H1 (cell line): ENCODE data around the gene POU2F2. TPM values are rescaled to one million over a fixed set of nuclear protein-coding genes. Genes with fewer than 3 reads are reported as not detected.

Experiments used
- CTCF ChIA-PET: fragments of 300-600 bp; sonication (Branson Sonifier 250); formaldehyde crosslinking; loops from one replicate; lab custom pipeline; 2021; ENCODE audit not compliant: partially characterized antibody; lab: Charles Lee
- POLR2A ChIA-PET: fragments of 300-600 bp; sonication (Branson Sonifier 250); formaldehyde crosslinking; loops from one replicate; lab custom pipeline; 2021; ENCODE audit warnings: inconsistent platforms; ENCODE audit not compliant: partially characterized antibody; lab: Charles Lee
- DNase-seq, 2 experiments: peaks; one replicate each; pipeline versions ENCODE4 v3.0.0 to v3.0.0-alpha.2; 2010 to 2022; ENCODE audit warnings: low spot score in 2 of 2, low read depth in 1 of 2, mixed read lengths in 1 of 2
- FAIRE-seq: peaks from 2 replicates; lab custom pipeline; 2011; peaks lifted over from hg19 to GRCh38; lab: Jason Lieb, UNC
- H2AFZ ChIP-seq: 2 replicates; pipeline ENCODE4 v1.8.1; 2012; ENCODE audit warnings: low read length, inconsistent platforms
- H2AK5ac ChIP-seq: 2 replicates; pipeline ENCODE4 v1.6.1; 2013; ENCODE audit warnings: low read depth, low read length
- H2BK120ac ChIP-seq: replicated peaks from 2 replicates; pipeline ENCODE3; 2013; ENCODE audit warnings: low read depth, low read length, inconsistent platforms
- H2BK12ac ChIP-seq: 2 replicates; pipeline ENCODE4 v1.6.1; 2013; ENCODE audit warnings: low read depth, low read length
- H2BK15ac ChIP-seq: 2 replicates; pipeline ENCODE4 v1.6.1; 2013; ENCODE audit warnings: low read length
- H2BK20ac ChIP-seq: 2 replicates; pipeline ENCODE4 v1.6.1; 2013; ENCODE audit warnings: low read length
- H2BK5ac ChIP-seq: 2 replicates; pipeline ENCODE4 v1.6.1; 2013; ENCODE audit warnings: low read depth, low read length
- H3K14ac ChIP-seq: 2 replicates; pipeline ENCODE4 v1.6.1; 2013; ENCODE audit warnings: inconsistent platforms; ENCODE audit not compliant: insufficient read length
- H3K18ac ChIP-seq: 2 replicates; pipeline ENCODE4 v1.6.1; 2013; ENCODE audit warnings: low read length; ENCODE audit errors: extremely low read depth
- H3K23ac ChIP-seq: 2 replicates; pipeline ENCODE4 v1.6.1; 2013; ENCODE audit warnings: inconsistent platforms; ENCODE audit not compliant: insufficient read length
- H3K23me2 ChIP-seq: 2 replicates; pipeline ENCODE4 v1.6.1; 2013; ENCODE audit warnings: low read depth, low read length
- H3K27ac ChIP-seq: 2 replicates; pipeline ENCODE4 v1.6.1; 2011; ENCODE audit warnings: low read depth, low read length, inconsistent platforms
- H3K27me3 ChIP-seq, 4 experiments: replicated peaks in 1 of 4; 1 replicate in 1 of 4; 2 replicates in 3 of 4; pipeline versions ENCODE4 v1.6.1 to v1.8.1; 2011 to 2013; ENCODE audit warnings: low read length in 3 of 4, mild to moderate bottlenecking in 3 of 4, inconsistent platforms in 2 of 4, mixed read lengths in 2 of 4, moderate library complexity in 1 of 4; ENCODE audit not compliant: control insufficient read depth in 3 of 4, insufficient read depth in 3 of 4; ENCODE audit errors: extremely low read depth in 1 of 4
- H3K36me3 ChIP-seq, 4 experiments: 2 replicates each; pipeline versions ENCODE4 v1.6.1 to v1.8.1; 2011 to 2013; ENCODE audit warnings: mild to moderate bottlenecking in 4 of 4, low read length in 3 of 4, moderate library complexity in 2 of 4, control low read depth in 1 of 4, inconsistent platforms in 1 of 4; ENCODE audit not compliant: insufficient read depth in 4 of 4, control insufficient read depth in 2 of 4
- H3K4ac ChIP-seq: replicated peaks from 2 replicates; pipeline ENCODE3; 2013; ENCODE audit warnings: low read length, low read depth, mixed read lengths, inconsistent platforms; ENCODE audit not compliant: insufficient read length
- H3K4me1 ChIP-seq, 4 experiments: replicated peaks in 1 of 4; 1 replicate in 1 of 4; 2 replicates in 3 of 4; pipeline versions ENCODE4 v1.6.1 to v1.8.1; 2011 to 2013; ENCODE audit warnings: low read length in 3 of 4, inconsistent platforms in 2 of 4, mixed read lengths in 1 of 4; ENCODE audit not compliant: insufficient read depth in 4 of 4, control insufficient read depth in 3 of 4
- H3K4me2 ChIP-seq, 2 experiments: 2 replicates each; pipeline versions ENCODE4 v1.6.1 to v1.8.1; 2011 to 2013; ENCODE audit warnings: low read depth in 2 of 2, low read length in 2 of 2, control low read depth in 1 of 2, inconsistent platforms in 1 of 2, mild to moderate bottlenecking in 1 of 2; ENCODE audit not compliant: insufficient read depth in 1 of 2
- H3K4me3 ChIP-seq, 4 experiments: fragments of 200-600, 300-600 bp in 1 of 4; sonication (generic), shearing (Covaris generic), sonication (Bioruptor Twin) in 1 of 4; 2 replicates each; pipeline versions ENCODE4 v1.5.1 to v1.8.1; 2011 to 2016; ENCODE audit warnings: low read length in 4 of 4, low read depth in 3 of 4, control low read depth in 2 of 4, inconsistent platforms in 2 of 4, mild to moderate bottlenecking in 2 of 4, mixed read lengths in 1 of 4, moderate library complexity in 1 of 4; ENCODE audit not compliant: insufficient read depth in 2 of 4; ENCODE audit errors: extremely low read depth in 1 of 4
- H3K56ac ChIP-seq: replicated peaks from 2 replicates; pipeline ENCODE3; 2013; ENCODE audit warnings: low read depth, mild to moderate bottlenecking, mixed read lengths, low read length, inconsistent platforms; ENCODE audit not compliant: insufficient read length
- H3K79me1 ChIP-seq: 2 replicates; pipeline ENCODE4 v1.6.1; 2013; ENCODE audit warnings: low read depth, low read length, control low read depth
- H3K79me2 ChIP-seq, 2 experiments: 2 replicates each; pipeline versions ENCODE4 v1.6.1 to v1.8.1; 2012 to 2013; ENCODE audit warnings: low read length in 2 of 2, mild to moderate bottlenecking in 2 of 2, inconsistent platforms in 1 of 2; ENCODE audit not compliant: insufficient read depth in 2 of 2, control insufficient read depth in 1 of 2
- H3K9ac ChIP-seq, 4 experiments: replicated peaks in 1 of 4; 1 replicate in 1 of 4; 2 replicates in 3 of 4; pipeline versions ENCODE4 v1.6.1 to v1.8.1; 2011 to 2013; ENCODE audit warnings: low read depth in 3 of 4, low read length in 3 of 4, control low read depth in 2 of 4, mild to moderate bottlenecking in 2 of 4, moderate library complexity in 2 of 4, inconsistent platforms in 1 of 4; ENCODE audit errors: extremely low read depth in 1 of 4
- H3K9me3 ChIP-seq, 2 experiments: 2 replicates each; pipeline versions ENCODE4 v1.6.1 to v1.8.1; 2012 to 2013; ENCODE audit warnings: mild to moderate bottlenecking in 2 of 2, moderate library complexity in 2 of 2, control low read depth in 1 of 2, inconsistent platforms in 1 of 2, low read depth in 1 of 2, low read length in 1 of 2, mixed read lengths in 1 of 2; ENCODE audit not compliant: insufficient read depth in 2 of 2
- H4K20me1 ChIP-seq, 2 experiments: replicated peaks in 1 of 2; 2 replicates each; pipeline versions ENCODE3 to v1.8.1; 2011 to 2013; ENCODE audit warnings: inconsistent platforms in 2 of 2, low read length in 2 of 2, mild to moderate bottlenecking in 1 of 2; ENCODE audit not compliant: insufficient read depth in 2 of 2, control insufficient read depth in 1 of 2
- H4K5ac ChIP-seq: 2 replicates; pipeline ENCODE4 v1.6.1; 2013; ENCODE audit warnings: low read length, low read depth, mixed read lengths, inconsistent platforms; ENCODE audit not compliant: insufficient read length
- H4K8ac ChIP-seq: 2 replicates; pipeline ENCODE4 v1.8.0; 2013; ENCODE audit warnings: mild to moderate bottlenecking, moderate library complexity, low read length, inconsistent platforms; ENCODE audit not compliant: insufficient read depth; ENCODE audit errors: extremely low read depth
- H4K91ac ChIP-seq: replicated peaks from 2 replicates; pipeline ENCODE3; 2013; ENCODE audit warnings: low read length, mixed read lengths, inconsistent platforms; ENCODE audit not compliant: insufficient read length
- BRCA1 ChIP-seq: IDR thresholded peaks from 2 replicates; pipeline ENCODE4 v1.6.1; 2012; ENCODE audit warnings: low read depth, low read length, improper control_type of control experiment
- CEBPB ChIP-seq: IDR thresholded peaks from 2 replicates; pipeline ENCODE4 v1.6.1; 2012; ENCODE audit warnings: low read depth, low read length
- EGR1 ChIP-seq: IDR thresholded peaks from 2 replicates; pipeline ENCODE4 v1.6.1; 2011; ENCODE audit warnings: low read depth, low read length, borderline replicate concordance
- HDAC2 ChIP-seq, 2 experiments: fragments of 300-600 bp in 1 of 2; sonication (generic) in 1 of 2; IDR thresholded peaks; 2 replicates each; pipeline ENCODE4 v1.6.1; 2011 to 2012; ENCODE audit warnings: low read depth in 2 of 2, low read length in 2 of 2, mild to moderate bottlenecking in 2 of 2, moderate library complexity in 2 of 2, borderline replicate concordance in 1 of 2, inconsistent platforms in 1 of 2
- KDM1A ChIP-seq: fragments of 200-600, 300-600 bp; sonication (generic); IDR thresholded peaks from 2 replicates; pipeline ENCODE4 v1.7.1; 2016; ENCODE audit warnings: mild to moderate bottlenecking, low read length, borderline replicate concordance
- RFX5 ChIP-seq: IDR thresholded peaks from 2 replicates; pipeline ENCODE4 v1.6.1; 2011; ENCODE audit warnings: low read depth, low read length, improper control_type of control experiment, borderline replicate concordance
- SIN3A ChIP-seq, 2 experiments: IDR thresholded peaks in 1 of 2; conservative IDR thresholded peaks in 1 of 2; 2 replicates each; pipeline ENCODE4 v1.6.1; 2011 to 2012; ENCODE audit warnings: low read length in 2 of 2, improper control_type of control experiment in 1 of 2, low read depth in 1 of 2, mild to moderate bottlenecking in 1 of 2
- SIX5 ChIP-seq: IDR thresholded peaks from 2 replicates; pipeline ENCODE4 v1.6.1; 2011; ENCODE audit warnings: mild to moderate bottlenecking, low read depth, low read length
- WGBS, 2 experiments: shearing (Covaris generic) in 1 of 2; methylation state at CpG; one replicate each; pipeline versions ENCODE4 v1.1.6 to v1.1.7; 2013 to 2015; ENCODE audit warnings: low lambda C conversion rate in 2 of 2, mixed read lengths in 2 of 2, inconsistent platforms in 1 of 2, low coverage in 1 of 2, missing lambda C conversion rate in 1 of 2; ENCODE audit not compliant: insufficient replicate concordance in 2 of 2, insufficient coverage in 1 of 2, insufficient read length in 1 of 2; ENCODE audit errors: extremely low coverage in 1 of 2, missing lambda C conversion rate in 1 of 2; 5-methylcytosine and 5-hydroxymethylcytosine counted together
- polyA plus RNA-seq, 7 experiments: library from polyadenylated mRNA; depleted of rRNA in 3 of 7; stranded (reverse) in 5 of 7; unstranded in 2 of 7; fragments of >200 nt in 5 of 7; fragments of 200-250 nt in 2 of 7; gene quantifications; 1 replicate in 5 of 7; 2 replicates in 1 of 7; 4 replicates in 1 of 7; pipeline versions ENCODE4 v1.2.1 to v1.2.3, GENCODE V29; 2011 to 2013; ENCODE audit warnings: missing spikeins in 2 of 7, mixed read lengths in 2 of 7
- total RNA-seq: library from RNA; stranded (reverse); fragmentation: NEBNext Ultra II Directional; extraction: Animal tissue kit (Norgen Biotek cat#: 25700); gene quantifications from 2 replicates; pipeline ENCODE4 v1.2.1, GENCODE V29; 2021
- TF ChIP-seq, protein P1 (sequence below): IDR thresholded peaks from 2 replicates; pipeline ENCODE4 v1.6.1; 2011; ENCODE audit warnings: low read length, improper control_type of control experiment
- TF ChIP-seq, protein P2 (sequence below), 3 experiments: IDR thresholded peaks; 1 replicate in 2 of 3; 2 replicates in 1 of 3; pipeline versions ENCODE4 v1.5.1 to v1.6.1; 2011; ENCODE audit warnings: low read length in 3 of 3, mild to moderate bottlenecking in 3 of 3, inconsistent platforms in 2 of 3, low read depth in 1 of 3, moderate library complexity in 1 of 3; ENCODE audit not compliant: insufficient read depth in 1 of 3; ENCODE audit errors: control extremely low read depth in 1 of 3

POU2F2 gene
- total and polyA plus RNA-seq, 2 of the 8 experiments (the other 6 are each of a cell fraction or from before 2014, with no cell fraction given), result 5.0 to 6.1 TPM

DNA sequence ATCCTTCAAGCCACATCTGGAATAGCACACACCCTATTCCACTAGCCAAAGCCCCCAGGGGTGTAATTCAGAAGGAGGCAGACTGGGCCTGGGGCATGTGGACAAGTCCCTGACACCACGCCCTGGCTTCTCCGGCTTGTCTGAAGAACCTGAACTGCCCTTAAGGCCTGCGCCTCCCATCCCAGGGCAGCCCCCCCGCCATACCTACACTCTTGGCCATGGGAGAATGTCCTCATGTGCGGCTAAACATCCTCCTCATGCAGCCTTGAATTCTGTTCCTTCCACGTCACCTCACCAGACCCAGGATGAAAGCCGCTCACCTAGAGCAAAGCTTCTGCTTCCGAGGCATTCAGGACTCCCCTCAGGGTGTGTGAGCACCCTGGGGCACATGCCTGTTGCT is 24.3 kb upstream of the POU2F2 start:
- no peak overlapping the region for H3K23ac ChIP-seq
- H4K20me1 ChIP-seq, result no peaks in the 10 kb centered on the region
- H3K56ac ChIP-seq, result no peak overlapping the region
- no peak overlapping the region for H3K18ac ChIP-seq
- H3K4ac ChIP-seq, result no peak overlapping the region
- H4K8ac ChIP-seq, result no peak overlapping the region
- H2BK5ac ChIP-seq, result no peak overlapping the region
- 91% methylated on average over 8 of the region's 8 CpGs; no CpG with 5 or more reads in 1 of the 2 experiments for WGBS, 2 experiments
- no peak overlapping the region for H3K4me2 ChIP-seq
- POLR2A ChIA-PET, result interaction anchor here (1.6 to 1.9 kb wide), 3 partner anchors 10 to 17 kb away, joined by 4 read pairs; no protein-coding TSS in a partner anchor
- peaks cover 0 to 21% (median 9%) of the 10 kb centered on the region in 4 experiments; a peak in 6 of 7 replicates for H3K4me1 ChIP-seq
- no peak overlapping the region for H3K4me3 ChIP-seq
- H3K27ac ChIP-seq, result no peak overlapping the region
- FAIRE-seq, result no peak
- no peaks in the 10 kb centered on the region for H3K23me2 ChIP-seq
- H3K36me3 ChIP-seq, result no peaks in the 10 kb centered on the region
- H2BK120ac ChIP-seq, result no peak overlapping the region
- no peak for DNase-seq
- CTCF ChIA-PET, result interaction anchor here (1.3 to 1.7 kb wide), 3 partner anchors 9 to 16 kb away, joined by 4 to 5 read pairs (median 4); no protein-coding TSS in a partner anchor
- no peak overlapping the region for H2AK5ac ChIP-seq
- H3K79me2 ChIP-seq, result no peaks in the 10 kb centered on the region
- no peaks in the 10 kb centered on the region for H3K79me1 ChIP-seq
- no peaks in the 10 kb centered on the region for H3K9me3 ChIP-seq
- peaks cover 0 to 11% (median 7%) of the 10 kb centered on the region in 4 experiments; a peak in 4 of 7 replicates for H3K27me3 ChIP-seq
- H2BK20ac ChIP-seq, result no peak overlapping the region
- H2AFZ ChIP-seq, result no peak overlapping the region
- no peak overlapping the region for H3K9ac ChIP-seq
- H4K5ac ChIP-seq, result no peak overlapping the region
- H2BK15ac ChIP-seq, result no peak overlapping the region
- no peak overlapping the region for H2BK12ac ChIP-seq
- H4K91ac ChIP-seq, result no peak overlapping the region
- no peak overlapping the region for H3K14ac ChIP-seq
- no peak for TF ChIP-seq RFX5
- TF ChIP-seq CEBPB, result no peak
- no peak for TF ChIP-seq SIN3A (conservative IDR thresholded peaks at IDR 0.05 in 1 of 2, IDR thresholded peaks at IDR 0.05 in 1 of 2; ENCODE audit: low read depth in 1 of 2, low read length in 2 of 2)
- TF ChIP-seq, protein P1, sequence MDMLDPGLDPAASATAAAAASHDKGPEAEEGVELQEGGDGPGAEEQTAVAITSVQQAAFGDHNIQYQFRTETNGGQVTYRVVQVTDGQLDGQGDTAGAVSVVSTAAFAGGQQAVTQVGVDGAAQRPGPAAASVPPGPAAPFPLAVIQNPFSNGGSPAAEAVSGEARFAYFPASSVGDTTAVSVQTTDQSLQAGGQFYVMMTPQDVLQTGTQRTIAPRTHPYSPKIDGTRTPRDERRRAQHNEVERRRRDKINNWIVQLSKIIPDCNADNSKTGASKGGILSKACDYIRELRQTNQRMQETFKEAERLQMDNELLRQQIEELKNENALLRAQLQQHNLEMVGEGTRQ, result no peak
- TF ChIP-seq, protein P2, sequence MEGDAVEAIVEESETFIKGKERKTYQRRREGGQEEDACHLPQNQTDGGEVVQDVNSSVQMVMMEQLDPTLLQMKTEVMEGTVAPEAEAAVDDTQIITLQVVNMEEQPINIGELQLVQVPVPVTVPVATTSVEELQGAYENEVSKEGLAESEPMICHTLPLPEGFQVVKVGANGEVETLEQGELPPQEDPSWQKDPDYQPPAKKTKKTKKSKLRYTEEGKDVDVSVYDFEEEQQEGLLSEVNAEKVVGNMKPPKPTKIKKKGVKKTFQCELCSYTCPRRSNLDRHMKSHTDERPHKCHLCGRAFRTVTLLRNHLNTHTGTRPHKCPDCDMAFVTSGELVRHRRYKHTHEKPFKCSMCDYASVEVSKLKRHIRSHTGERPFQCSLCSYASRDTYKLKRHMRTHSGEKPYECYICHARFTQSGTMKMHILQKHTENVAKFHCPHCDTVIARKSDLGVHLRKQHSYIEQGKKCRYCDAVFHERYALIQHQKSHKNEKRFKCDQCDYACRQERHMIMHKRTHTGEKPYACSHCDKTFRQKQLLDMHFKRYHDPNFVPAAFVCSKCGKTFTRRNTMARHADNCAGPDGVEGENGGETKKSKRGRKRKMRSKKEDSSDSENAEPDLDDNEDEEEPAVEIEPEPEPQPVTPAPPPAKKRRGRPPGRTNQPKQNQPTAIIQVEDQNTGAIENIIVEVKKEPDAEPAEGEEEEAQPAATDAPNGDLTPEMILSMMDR (IDR thresholded peaks at IDR 0.05; ENCODE audit: control extremely low read depth in 1 of 3, insufficient read depth in 1 of 3, low read depth in 1 of 3, low read length in 3 of 3), result no peak
- TF ChIP-seq SIX5, result no peak
- TF ChIP-seq KDM1A, result no peak
- no peak for TF ChIP-seq HDAC2 (IDR thresholded peaks at IDR 0.05; ENCODE audit: borderline replicate concordance in 1 of 2, low read depth in 2 of 2, low read length in 2 of 2)
- TF ChIP-seq BRCA1, result no peak
- no peak for TF ChIP-seq EGR1
